Epithelial cell of esophagus (primary cell): ENCODE measurements around the gene FFAR4.

Experiments used
- DNase-seq: peaks from one replicate; pipeline ENCODE4 v3.0.0; 2010; ENCODE audit warnings: low read depth
- H3K4me3 ChIP-seq: 2 replicates; pipeline ENCODE4 v1.5.1; 2011; ENCODE audit warnings: mild to moderate bottlenecking, low read length, control low read depth
- TF ChIP-seq, protein P1 (sequence below): IDR thresholded peaks from 2 replicates; pipeline ENCODE4 v1.5.1; 2011; ENCODE audit warnings: low read depth, mild to moderate bottlenecking, low read length, control low read depth, inconsistent platforms; ENCODE audit not compliant: insufficient read depth; ENCODE audit errors: missing control alignments

The FFAR4 gene

DNA sequence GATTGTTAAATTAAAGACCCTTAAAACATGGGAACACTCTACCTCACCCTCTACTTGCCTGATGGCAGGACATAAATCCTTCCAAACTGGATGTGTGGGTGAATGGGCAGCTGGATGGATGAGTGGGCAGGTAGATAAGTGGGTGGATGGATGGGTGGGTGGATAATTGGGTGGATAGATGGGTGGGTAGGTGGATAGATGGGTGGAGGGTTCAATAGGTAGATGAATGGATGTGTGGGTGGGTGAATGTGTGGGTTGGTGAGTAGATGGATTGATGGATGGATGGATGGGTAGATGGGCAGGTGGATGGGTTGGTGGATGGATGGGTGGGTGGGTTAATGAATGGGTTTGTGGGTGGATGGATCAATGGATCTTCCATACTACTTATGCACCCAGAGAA lies 18.9 kb upstream of the FFAR4 start:
- no peak for DNase-seq
- no peak overlapping the region for H3K4me3 ChIP-seq
- TF ChIP-seq, protein P1, sequence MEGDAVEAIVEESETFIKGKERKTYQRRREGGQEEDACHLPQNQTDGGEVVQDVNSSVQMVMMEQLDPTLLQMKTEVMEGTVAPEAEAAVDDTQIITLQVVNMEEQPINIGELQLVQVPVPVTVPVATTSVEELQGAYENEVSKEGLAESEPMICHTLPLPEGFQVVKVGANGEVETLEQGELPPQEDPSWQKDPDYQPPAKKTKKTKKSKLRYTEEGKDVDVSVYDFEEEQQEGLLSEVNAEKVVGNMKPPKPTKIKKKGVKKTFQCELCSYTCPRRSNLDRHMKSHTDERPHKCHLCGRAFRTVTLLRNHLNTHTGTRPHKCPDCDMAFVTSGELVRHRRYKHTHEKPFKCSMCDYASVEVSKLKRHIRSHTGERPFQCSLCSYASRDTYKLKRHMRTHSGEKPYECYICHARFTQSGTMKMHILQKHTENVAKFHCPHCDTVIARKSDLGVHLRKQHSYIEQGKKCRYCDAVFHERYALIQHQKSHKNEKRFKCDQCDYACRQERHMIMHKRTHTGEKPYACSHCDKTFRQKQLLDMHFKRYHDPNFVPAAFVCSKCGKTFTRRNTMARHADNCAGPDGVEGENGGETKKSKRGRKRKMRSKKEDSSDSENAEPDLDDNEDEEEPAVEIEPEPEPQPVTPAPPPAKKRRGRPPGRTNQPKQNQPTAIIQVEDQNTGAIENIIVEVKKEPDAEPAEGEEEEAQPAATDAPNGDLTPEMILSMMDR, result no peak

DNA sequence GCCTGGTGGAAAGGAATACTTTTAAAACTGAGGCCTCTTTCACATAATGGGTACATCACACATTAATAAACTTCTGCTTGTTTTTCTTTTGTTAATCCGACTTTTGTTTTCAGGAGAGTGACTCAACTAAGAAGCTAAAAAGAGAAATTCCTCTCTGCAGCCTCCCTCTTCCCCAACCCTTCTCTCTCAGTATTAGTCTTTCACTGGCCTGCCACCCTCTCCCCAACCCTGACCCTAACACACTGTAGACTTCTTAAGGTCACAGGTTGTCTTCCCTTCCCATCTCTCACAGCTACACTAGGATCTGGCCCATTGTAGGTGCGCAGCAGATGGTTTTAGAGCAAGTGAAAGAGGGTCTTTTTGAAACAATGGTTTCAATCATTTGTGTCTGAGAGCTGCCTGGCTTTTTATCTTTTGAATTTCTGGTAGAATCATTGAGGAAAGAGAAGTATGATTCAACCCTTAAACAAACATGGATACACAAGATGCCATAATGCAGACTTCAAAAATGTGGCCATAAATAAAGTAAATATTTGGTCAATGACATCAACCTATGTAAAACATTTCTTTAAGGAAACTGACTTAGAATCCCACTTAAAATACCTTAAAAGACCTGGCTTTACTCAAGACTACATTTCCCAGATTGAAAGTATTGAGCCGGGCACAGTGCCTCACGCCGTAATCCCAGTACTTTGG lies 17.9 kb upstream of the FFAR4 start:
- TF ChIP-seq, protein P1, result no peak
- H3K4me3 ChIP-seq, result no peak overlapping the region
- DNase-seq, result peak; percentile 53

DNA sequence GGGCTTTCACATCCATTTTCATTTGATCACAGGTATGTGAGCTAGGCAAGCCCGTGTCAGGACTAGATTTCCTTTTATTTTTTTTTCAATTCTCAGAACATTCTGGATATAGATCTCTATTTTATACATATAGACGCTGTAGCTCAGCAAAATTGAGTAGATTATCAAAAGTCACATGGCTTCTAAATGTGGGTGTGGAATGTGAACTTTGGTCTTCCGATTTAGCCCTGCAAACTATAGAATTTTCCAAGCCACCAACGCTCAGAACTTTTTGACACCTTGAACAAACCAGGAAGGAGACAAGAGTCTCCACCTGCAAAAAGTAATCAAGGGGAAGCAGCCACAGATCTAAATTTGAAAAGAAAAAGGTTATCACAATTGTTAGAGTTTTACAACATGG lies 15.9 kb upstream of the FFAR4 start:
- DNase-seq, result no peak
- TF ChIP-seq, protein P1, result no peak
- no peak overlapping the region for H3K4me3 ChIP-seq

DNA sequence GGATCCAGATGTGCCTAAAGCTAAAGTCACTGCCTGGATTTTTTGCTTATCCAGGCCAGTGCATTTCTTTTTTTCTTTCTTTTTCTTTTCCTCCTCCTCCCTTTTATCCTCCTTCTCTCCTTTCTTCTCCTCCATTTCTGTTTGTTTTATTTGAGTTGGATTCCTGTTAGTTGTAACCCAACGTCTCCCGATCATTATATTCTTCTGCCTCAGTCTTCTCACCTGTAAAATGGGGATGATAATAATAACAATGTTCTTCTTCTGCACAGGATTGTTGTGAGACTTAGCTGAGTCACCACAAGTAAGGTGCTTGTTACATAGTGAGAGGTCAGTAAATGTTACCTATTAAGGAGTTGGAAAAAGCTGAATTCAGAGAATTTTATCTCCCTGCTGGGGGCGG lies 13.7 kb upstream of the FFAR4 start:
- no peak overlapping the region for H3K4me3 ChIP-seq
- TF ChIP-seq, protein P1, result no peak
- no peak for DNase-seq

DNA sequence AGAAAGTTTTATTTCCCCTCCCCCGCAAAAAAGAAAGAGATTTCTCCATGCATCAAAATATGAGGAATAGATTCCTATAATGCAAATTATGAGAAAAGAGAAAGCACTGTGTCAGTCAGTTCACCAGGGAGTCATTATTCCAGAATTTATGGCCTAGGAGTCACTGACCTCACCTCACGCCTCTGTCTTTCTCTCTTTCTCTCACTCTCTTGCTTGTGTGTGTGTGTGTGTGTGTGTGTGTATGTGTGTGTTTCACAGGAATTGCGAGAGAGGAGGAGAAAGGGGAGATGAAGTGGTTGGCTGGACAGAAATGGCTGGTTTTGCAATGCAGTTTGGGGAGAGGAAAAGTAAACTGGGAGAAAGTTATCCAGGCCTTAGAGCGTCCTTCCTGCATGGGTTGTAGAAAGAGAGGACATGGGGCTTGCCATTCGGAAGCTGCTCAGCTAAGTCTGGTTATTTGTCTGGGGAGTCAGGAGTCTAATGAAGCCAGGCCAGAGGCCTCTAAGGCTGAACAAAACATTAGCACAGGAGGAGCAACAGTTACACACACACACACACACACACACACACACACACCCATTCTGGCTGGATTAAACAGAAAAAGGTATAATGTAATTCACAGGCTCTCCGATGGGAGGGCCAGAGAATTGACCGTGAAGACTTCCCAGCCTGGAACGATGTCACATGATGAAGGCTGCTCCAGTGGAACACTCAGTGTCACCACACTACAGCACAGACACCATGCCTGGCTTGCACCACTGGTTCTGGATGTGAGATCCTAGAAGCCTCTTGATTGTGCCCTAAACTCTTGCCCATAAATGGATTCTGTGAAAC lies 12.8 kb upstream of the FFAR4 start:
- DNase-seq, result no peak
- TF ChIP-seq, protein P1, result no peak
- no peak overlapping the region for H3K4me3 ChIP-seq

DNA sequence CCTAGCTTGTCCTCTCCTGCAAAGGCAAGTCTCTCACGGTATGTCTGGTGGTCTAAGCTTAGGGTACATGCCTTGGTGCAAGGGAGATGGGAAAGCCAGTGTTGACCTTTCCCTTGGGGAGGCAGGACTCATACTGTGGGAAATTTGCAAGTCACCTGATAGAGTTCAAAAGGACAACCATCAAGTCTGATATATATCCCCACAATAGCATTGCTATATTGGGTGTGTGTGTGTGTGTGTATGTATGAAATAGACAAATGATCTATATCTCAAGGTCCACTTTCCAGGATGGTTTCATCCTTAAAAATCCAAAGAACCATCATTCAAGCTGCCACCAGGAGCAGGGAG lies 12.2 kb upstream of the FFAR4 start:
- no peak overlapping the region for H3K4me3 ChIP-seq
- no peak for DNase-seq
- TF ChIP-seq, protein P1, result no peak
